HCT116 (cell line): ENCODE measurements around the gene STAG3. TPM values are rescaled to one million over a fixed set of nuclear protein-coding genes. Genes with fewer than 3 reads are reported as not detected.
A peak's percentile ranks its signal among the peaks of the same experiment; 100 is the strongest.

Source experiments
- ATAC-seq: fragments of 200-7000 bp; cut with Tn5 transposase; 2 replicates; pipeline ENCODE4 v1.9.1; 2020; ENCODE audit warnings: mild to moderate bottlenecking, moderate library complexity
- BruUV-seq: library from RNA; stranded (reverse); fragments of 400-500 nt; replicated peaks from 2 replicates; lab custom pipeline; 2021; lab: Mats Ljungman, UMichigan
- CTCF ChIA-PET: fragments of 300-600 bp; sonication (Branson Sonifier 250); formaldehyde crosslinking; loops from one replicate; lab custom pipeline; 2021; ENCODE audit warnings: antibody characterized with exemption; lab: Charles Lee
- POLR2A ChIA-PET: fragments of 300-600, 350-600 bp; sonication (Branson Sonifier 250); formaldehyde crosslinking; loops from one replicate; lab custom pipeline; 2021; ENCODE audit warnings: antibody characterized with exemption; lab: Charles Lee
- RAD21 ChIA-PET, 2 experiments: fragments of 300-600 bp; sonication (Branson Sonifier 250); formaldehyde crosslinking; loops; one replicate each; lab custom pipeline; 2023; ENCODE audit warnings: low total read pairs in 2 of 2; ENCODE audit not compliant: uncharacterized antibody in 2 of 2, unreplicated experiment in 2 of 2, low non-redundant PET in 1 of 2; lab: Charles Lee
- DNase-seq: peaks from one replicate; pipeline ENCODE4 v3.0.0-alpha.2; 2010; ENCODE audit warnings: low read depth, low spot score
- H2AFZ ChIP-seq: fragments of 200-600 bp; shearing (Covaris generic), sonication (generic); 2 replicates; pipeline ENCODE4 v1.6.1; 2017; ENCODE audit warnings: low read depth, mixed run types, mixed read lengths, antibody characterized with exemption, low read length; ENCODE audit not compliant: poor library complexity, severe bottlenecking
- H3K27ac ChIP-seq: 2 replicates; pipeline ENCODE4 v1.5.1; 2012; ENCODE audit warnings: low read depth, low read length
- H3K27me3 ChIP-seq: fragments of 200-600 bp; sonication (generic); 2 replicates; pipeline ENCODE4 v1.6.1; 2016; ENCODE audit warnings: mixed run types, low read length, mixed read lengths; ENCODE audit not compliant: insufficient read depth
- H3K36me3 ChIP-seq, 2 experiments: fragments of 200-500 bp in 1 of 2; fragments of 200-600 bp in 1 of 2; sonication (Bioruptor generic) in 1 of 2; sonication (generic) in 1 of 2; 2 replicates each; pipeline versions ENCODE4 v1.5.1 to v1.6.1; 2014 to 2016; ENCODE audit warnings: low read length in 2 of 2, inconsistent platforms in 1 of 2, mixed read lengths in 1 of 2, mixed run types in 1 of 2; ENCODE audit not compliant: insufficient read depth in 2 of 2, control insufficient read depth in 1 of 2
- H3K4me1 ChIP-seq, 2 experiments: fragments of 200-600 bp in 1 of 2; sonication (generic) in 1 of 2; 2 replicates each; pipeline versions ENCODE4 v1.5.1 to v1.6.1; 2012 to 2017; ENCODE audit warnings: low read length in 2 of 2, inconsistent platforms in 1 of 2, mild to moderate bottlenecking in 1 of 2, mixed read lengths in 1 of 2, mixed run types in 1 of 2, moderate library complexity in 1 of 2; ENCODE audit not compliant: insufficient read depth in 2 of 2, control insufficient read depth in 1 of 2
- H3K4me2 ChIP-seq: fragments of 200-600 bp; sonication (generic); 2 replicates; pipeline ENCODE4 v1.6.1; 2017; ENCODE audit warnings: mixed run types, low read length, mixed read lengths
- H3K4me3 ChIP-seq, 2 experiments: fragments of 200-600 bp in 1 of 2; sonication (generic) in 1 of 2; replicated peaks in 1 of 2; 2 replicates each; pipeline ENCODE4 v1.5.1; 2011 to 2016; ENCODE audit warnings: low read length in 2 of 2, control low read depth in 1 of 2, low read depth in 1 of 2, mild to moderate bottlenecking in 1 of 2, mixed read lengths in 1 of 2, mixed run types in 1 of 2
- H3K79me2 ChIP-seq: fragments of 200-600 bp; sonication (generic); 2 replicates; pipeline ENCODE4 v1.6.1; 2017; ENCODE audit warnings: mild to moderate bottlenecking, mixed run types, low read length, moderate library complexity, mixed read lengths; ENCODE audit not compliant: insufficient read depth
- H3K9ac ChIP-seq: fragments of 200-600 bp; sonication (generic); 2 replicates; pipeline ENCODE4 v1.6.1; 2016; ENCODE audit warnings: low read length, mixed read lengths
- H3K9me2 ChIP-seq: fragments of 200-600 bp; sonication (generic), shearing (Covaris generic); 2 replicates; pipeline ENCODE4 v1.6.1; 2017; ENCODE audit warnings: mixed run types, mild to moderate bottlenecking, moderate library complexity; ENCODE audit not compliant: insufficient read depth
- H3K9me3 ChIP-seq, 2 experiments: fragments of 200-500 bp in 1 of 2; fragments of 200-600 bp in 1 of 2; sonication (Bioruptor generic) in 1 of 2; sonication (generic) in 1 of 2; 2 replicates each; pipeline ENCODE4 v1.6.1; 2014 to 2017; ENCODE audit warnings: low read length in 2 of 2, mixed read lengths in 2 of 2, inconsistent platforms in 1 of 2, low read depth in 1 of 2, mild to moderate bottlenecking in 1 of 2, mixed run types in 1 of 2, moderate library complexity in 1 of 2; ENCODE audit not compliant: control insufficient read depth in 1 of 2, insufficient read depth in 1 of 2
- H4K20me1 ChIP-seq: fragments of 200-600 bp; sonication (generic), shearing (Covaris generic); 2 replicates; pipeline ENCODE4 v1.6.1; 2017; ENCODE audit warnings: mixed run types, mild to moderate bottlenecking, moderate library complexity; ENCODE audit not compliant: insufficient read depth
- ATF3 ChIP-seq: IDR thresholded peaks from 2 replicates; pipeline ENCODE4 v1.6.1; 2012
- CBX3 ChIP-seq: IDR thresholded peaks from 2 replicates; pipeline ENCODE4 v1.6.1; 2012; ENCODE audit warnings: low read depth
- EGR1 ChIP-seq: IDR thresholded peaks from 2 replicates; pipeline ENCODE4 v1.6.1; 2012; ENCODE audit warnings: low read depth
- ELF1 ChIP-seq: IDR thresholded peaks from 2 replicates; pipeline ENCODE4 v1.6.1; 2012; ENCODE audit warnings: low read depth, borderline replicate concordance
- EZH2 ChIP-seq: fragments of 200-600 bp; sonication (generic); IDR thresholded peaks from 2 replicates; pipeline ENCODE4 v1.6.1; 2017; ENCODE audit warnings: antibody characterized with exemption, mixed run types
- EZH2phosphoT487 ChIP-seq: fragments of 200-600 bp; IDR thresholded peaks from 2 replicates; pipeline ENCODE4 v1.6.1; 2018; ENCODE audit warnings: antibody characterized with exemption, borderline replicate concordance
- FOSL1 ChIP-seq: IDR thresholded peaks from 2 replicates; pipeline ENCODE4 v1.6.1; 2012; ENCODE audit warnings: low read depth
- JUND ChIP-seq: IDR thresholded peaks from 2 replicates; pipeline ENCODE4 v1.6.1; 2012
- MAX ChIP-seq: IDR thresholded peaks from 2 replicates; pipeline ENCODE4 v1.6.1; 2012
- POLR2A ChIP-seq: IDR thresholded peaks from 2 replicates; pipeline ENCODE4 v1.7.0; 2011; ENCODE audit warnings: borderline replicate concordance; ENCODE audit not compliant: insufficient read depth, insufficient read length; ENCODE audit errors: extremely low read depth
- RAD21 ChIP-seq: IDR thresholded peaks from 2 replicates; pipeline ENCODE4 v1.6.1; 2012; ENCODE audit warnings: low read depth, mild to moderate bottlenecking
- REST ChIP-seq: IDR thresholded peaks from 2 replicates; pipeline ENCODE4 v1.6.1; 2012; ENCODE audit warnings: low read depth
- SIN3A ChIP-seq: IDR thresholded peaks from 2 replicates; pipeline ENCODE4 v1.6.1; 2012; ENCODE audit warnings: low read depth
- SRF ChIP-seq: IDR thresholded peaks from 2 replicates; pipeline ENCODE4 v1.6.1; 2012; ENCODE audit warnings: low read depth
- TCF7L2 ChIP-seq: IDR thresholded peaks from 2 replicates; pipeline ENCODE4 v1.7.0; 2011; ENCODE audit warnings: borderline replicate concordance, inconsistent platforms; ENCODE audit not compliant: insufficient read depth, insufficient read length; ENCODE audit errors: extremely low read depth
- YY1 ChIP-seq: IDR thresholded peaks from 2 replicates; pipeline ENCODE4 v1.6.1; 2011; ENCODE audit warnings: low read length, low read depth, moderate library complexity, mild to moderate bottlenecking; ENCODE audit not compliant: insufficient replicate concordance; ENCODE audit errors: extremely low read depth
- ZNF274 ChIP-seq: fragments of 200-500 bp; sonication (Bioruptor generic); IDR thresholded peaks from 2 replicates; pipeline ENCODE4 v1.6.1; 2014; ENCODE audit warnings: mild to moderate bottlenecking, low read depth, low read length, inconsistent platforms
- intact Hi-C: fragments of 100-400 bp; cut with micrococcal nuclease; formaldehyde crosslinking; loops from 2 replicates; pipeline ENCODE4 v1.10.0; 2022
- total RNA-seq: library from RNA; stranded (reverse); gene quantifications from one replicate; pipeline ENCODE4 v1.2.1, GENCODE V29; 2021; ENCODE audit not compliant: unreplicated experiment

STAG3 gene
- total RNA-seq, 1 experiment from 2014 or later: 1.2 TPM

DNA sequence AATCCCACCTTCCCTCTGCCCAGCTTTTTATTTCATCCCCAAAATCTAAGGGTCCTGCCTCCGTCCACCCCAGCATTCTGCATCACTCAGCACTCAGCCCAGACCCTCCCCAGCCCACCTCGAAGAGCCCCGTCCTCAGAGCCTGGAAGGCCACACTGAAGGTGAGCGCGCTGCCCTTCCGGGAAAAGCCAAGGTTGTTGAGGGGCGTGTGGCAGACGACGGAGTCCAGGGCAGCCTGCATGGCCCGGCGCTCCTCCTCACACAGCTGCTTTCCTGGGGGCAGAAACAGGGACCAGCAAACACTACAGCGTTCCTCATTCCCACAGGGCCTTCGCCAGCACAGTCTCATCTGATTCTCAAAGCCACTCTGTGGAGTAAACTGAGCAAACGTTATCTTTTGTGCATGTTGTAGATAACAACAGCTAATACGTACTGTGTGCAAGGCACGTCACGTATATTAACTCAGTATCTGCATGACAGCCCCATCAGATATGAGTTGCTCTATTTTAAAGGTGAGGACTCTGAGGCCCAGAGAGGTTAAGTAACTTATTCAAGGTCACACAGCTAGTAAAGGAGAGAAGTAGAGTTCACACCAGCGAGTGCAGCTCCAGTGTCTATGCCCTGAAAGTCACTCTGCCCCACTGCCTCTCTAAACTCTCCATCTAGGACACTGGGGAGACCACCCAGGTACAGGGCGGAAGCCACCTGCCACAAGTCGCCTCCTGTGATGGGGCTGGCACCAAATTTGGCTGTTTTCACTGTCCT is 22.0 kb upstream of the STAG3 start:
- H3K27ac ChIP-seq: peak overlapping the region; percentile 91; the same call in 1 of the 2 replicates
- no peak for ATAC-seq
- H3K27me3 ChIP-seq: no peaks in the 10 kb centered on the region
- POLR2A ChIA-PET: no interaction called here
- BruUV-seq: no TSS peak
- DNase-seq: no peak
- RAD21 ChIA-PET: no interaction called here
- H3K36me3 ChIP-seq: peaks cover 14 to 16% of the 10 kb centered on the region in 2 experiments; a peak in 3 of 4 replicates
- H3K4me1 ChIP-seq: peaks cover 12 to 22% of the 10 kb centered on the region in 2 experiments
- peaks cover 29% of the 10 kb centered on the region for H3K79me2 ChIP-seq
- intact Hi-C loops: no loop called here
- H3K4me2 ChIP-seq: no peak overlapping the region
- H3K9me3 ChIP-seq: no peaks in the 10 kb centered on the region
- TF ChIP-seq ZNF274 (no peak), EZH2phosphoT487 (no peak), SRF (no peak), ATF3 (no peak), MAX (no peak), TCF7L2 (no peak), FOSL1 (no peak), RAD21 (no peak), POLR2A (no peak), CBX3 (no peak), YY1 (no peak), SIN3A (no peak), JUND (no peak), EGR1 (no peak), ELF1 (no peak), REST (no peak), EZH2 (no peak)
- H3K9me2 ChIP-seq: no peaks in the 10 kb centered on the region
- no peak overlapping the region for H3K4me3 ChIP-seq
- CTCF ChIA-PET: no interaction called here
- H4K20me1 ChIP-seq: no peaks in the 10 kb centered on the region
- H2AFZ ChIP-seq: no peak overlapping the region
- H3K9ac ChIP-seq: no peak overlapping the region
